HUES48 (cell line): ENCODE results near the gene TRIM45.
"Not testable (repeated sequence)": the region's sequence is repeated elsewhere in the genome, so short reads cannot be mapped to it uniquely, and the experiment has no call there.

Experiments used
- H3K27ac ChIP-seq: one replicate; pipeline ENCODE4 v1.7.0; 2013; ENCODE audit warnings: low read depth, low read length, inconsistent platforms
- H3K27me3 ChIP-seq: 2 replicates; pipeline ENCODE4 v1.6.1; 2013; ENCODE audit warnings: mild to moderate bottlenecking, low read length; ENCODE audit not compliant: control insufficient read depth, insufficient read depth
- H3K36me3 ChIP-seq: 2 replicates; pipeline ENCODE4 v1.6.1; 2013; ENCODE audit warnings: low read length; ENCODE audit not compliant: control insufficient read depth, insufficient read depth
- H3K4me1 ChIP-seq: 2 replicates; pipeline ENCODE4 v1.6.1; 2013; ENCODE audit warnings: mild to moderate bottlenecking, low read length; ENCODE audit not compliant: control insufficient read depth, insufficient read depth
- H3K4me3 ChIP-seq: 2 replicates; pipeline ENCODE4 v1.5.1; 2013; ENCODE audit warnings: mild to moderate bottlenecking, low read depth, low read length
- H3K9ac ChIP-seq: 2 replicates; pipeline ENCODE4 v1.6.1; 2013; ENCODE audit warnings: mild to moderate bottlenecking, low read depth, low read length, moderate library complexity
- H3K9me3 ChIP-seq: 2 replicates; pipeline ENCODE4 v1.6.1; 2013; ENCODE audit warnings: low read length; ENCODE audit not compliant: control insufficient read depth, insufficient read depth

The TRIM45 gene

GRCh38 chr1:117116784-117117130, 4.8 kb downstream of the TRIM45 start:
- H3K4me1 ChIP-seq, result peaks cover 12% of the 10 kb centered on the region
- no peak overlapping the region for H3K4me3 ChIP-seq
- H3K27me3 ChIP-seq, result no peaks in the 10 kb centered on the region
- H3K36me3 ChIP-seq, result peaks cover 71% of the 10 kb centered on the region
- H3K27ac ChIP-seq, result no peak overlapping the region
- H3K9me3 ChIP-seq, result no peaks in the 10 kb centered on the region
- H3K9ac ChIP-seq, result no peak overlapping the region

GRCh38 chr1:117116090-117116783, 5.3 kb downstream of the TRIM45 start:
- peaks cover 72% of the 10 kb centered on the region for H3K36me3 ChIP-seq
- H3K9ac ChIP-seq, result no peak overlapping the region
- H3K4me1 ChIP-seq, result peaks cover 12% of the 10 kb centered on the region
- no peak overlapping the region for H3K27ac ChIP-seq
- H3K4me3 ChIP-seq, result no peak overlapping the region
- no peaks in the 10 kb centered on the region for H3K9me3 ChIP-seq
- H3K27me3 ChIP-seq, result no peaks in the 10 kb centered on the region

DNA sequence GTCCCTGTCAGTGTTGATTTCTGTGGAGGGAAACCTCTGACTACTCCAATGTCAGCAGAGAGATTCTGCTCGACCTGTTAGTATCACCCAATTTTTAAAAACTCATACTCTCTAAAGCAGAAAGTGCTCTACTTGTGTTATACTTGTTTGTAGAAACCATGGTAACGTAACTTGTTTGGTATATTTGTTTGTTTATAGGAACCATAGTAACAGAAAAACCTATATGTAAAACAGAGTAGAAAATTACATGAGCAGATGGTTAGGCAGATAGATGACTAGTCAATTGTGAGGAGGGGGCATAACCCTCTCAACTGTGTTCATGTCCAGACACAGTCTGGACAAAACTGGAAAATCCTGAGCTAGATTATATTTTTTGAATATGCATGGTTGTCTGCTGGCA, 6.7 kb downstream of the TRIM45 start:
- Histone ChIP-seq H3K9ac (no peak overlapping the region), H3K9me3 (no peaks in the 10 kb centered on the region), H3K4me1 (peaks cover 8% of the 10 kb centered on the region), H3K27me3 (no peaks in the 10 kb centered on the region), H3K36me3 (peaks cover 83% of the 10 kb centered on the region), H3K4me3 (no peak overlapping the region), H3K27ac (no peak overlapping the region)

- Histone ChIP-seq H3K9me3 (no peaks in the 10 kb centered on the region), H3K4me1 (peaks cover 8% of the 10 kb centered on the region), H3K36me3 (peaks cover 92% of the 10 kb centered on the region), H3K27me3 (no peaks in the 10 kb centered on the region), H3K27ac (no peak overlapping the region), H3K9ac (no peak overlapping the region), H3K4me3 (no peak overlapping the region)
These were observed 8.3 kb downstream of the TRIM45 start for GRCh38 chr1:117113199-117113598.

GRCh38 chr1:117112047-117112717, 9.4 kb downstream of the TRIM45 start:
- Histone ChIP-seq H3K9ac (no peak overlapping the region), H3K36me3 (peaks cover 88% of the 10 kb centered on the region), H3K9me3 (no peaks in the 10 kb centered on the region), H3K4me3 (no peak overlapping the region), H3K27me3 (no peaks in the 10 kb centered on the region), H3K4me1 (peaks cover 8% of the 10 kb centered on the region), H3K27ac (peak overlapping the region; percentile 14)

GRCh38 chr1:117110774-117111173, 10.8 kb downstream of the TRIM45 start:
- H3K9ac ChIP-seq, result no peak overlapping the region
- peaks cover 8% of the 10 kb centered on the region for H3K4me1 ChIP-seq
- no peak overlapping the region for H3K27ac ChIP-seq
- peaks cover 88% of the 10 kb centered on the region for H3K36me3 ChIP-seq
- H3K27me3 ChIP-seq, result no peaks in the 10 kb centered on the region
- no peaks in the 10 kb centered on the region for H3K9me3 ChIP-seq
- H3K4me3 ChIP-seq, result no peak overlapping the region

DNA sequence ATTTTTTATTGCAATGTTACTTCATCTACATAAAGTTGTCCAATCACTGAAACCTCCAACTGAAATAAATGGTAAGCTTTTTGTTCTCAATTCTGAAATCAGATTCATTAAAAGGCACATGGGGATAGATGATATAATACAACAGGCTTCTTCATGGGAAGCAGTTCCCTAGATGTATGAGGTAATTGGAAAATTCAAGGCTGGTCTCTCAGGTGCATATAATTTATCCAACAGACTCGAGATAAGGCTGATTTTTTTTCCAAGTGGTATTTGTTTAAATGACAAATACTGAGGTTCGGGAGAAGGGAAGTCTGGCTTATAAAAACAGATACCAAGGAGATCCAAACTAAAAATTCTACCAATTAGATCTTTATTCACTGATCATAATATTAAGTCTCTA, 14.2 kb downstream of the TRIM45 start:
- Histone ChIP-seq H3K9me3 (no peaks in the 10 kb centered on the region), H3K36me3 (peaks cover 86% of the 10 kb centered on the region), H3K4me3 (no peak overlapping the region), H3K27ac (no peak overlapping the region), H3K4me1 (peaks cover 6% of the 10 kb centered on the region), H3K9ac (no peak overlapping the region), H3K27me3 (no peaks in the 10 kb centered on the region)

GRCh38 chr1:117106478-117106877, 15.1 kb downstream of the TRIM45 start:
- H3K9me3 ChIP-seq, result no peaks in the 10 kb centered on the region
- H3K4me3 ChIP-seq, result no peak overlapping the region
- peaks cover 88% of the 10 kb centered on the region for H3K36me3 ChIP-seq
- H3K4me1 ChIP-seq, result no peaks in the 10 kb centered on the region
- H3K27ac ChIP-seq, result no peak overlapping the region
- H3K27me3 ChIP-seq, result no peaks in the 10 kb centered on the region
- H3K9ac ChIP-seq, result no peak overlapping the region

GRCh38 chr1:117105722-117106121, 15.8 kb downstream of the TRIM45 start:
- Histone ChIP-seq H3K27me3 (no peaks in the 10 kb centered on the region), H3K9ac (no peak overlapping the region), H3K27ac (no peak overlapping the region), H3K9me3 (no peaks in the 10 kb centered on the region), H3K36me3 (peaks cover 90% of the 10 kb centered on the region), H3K4me1 (no peaks in the 10 kb centered on the region), H3K4me3 (no peak overlapping the region)

DNA sequence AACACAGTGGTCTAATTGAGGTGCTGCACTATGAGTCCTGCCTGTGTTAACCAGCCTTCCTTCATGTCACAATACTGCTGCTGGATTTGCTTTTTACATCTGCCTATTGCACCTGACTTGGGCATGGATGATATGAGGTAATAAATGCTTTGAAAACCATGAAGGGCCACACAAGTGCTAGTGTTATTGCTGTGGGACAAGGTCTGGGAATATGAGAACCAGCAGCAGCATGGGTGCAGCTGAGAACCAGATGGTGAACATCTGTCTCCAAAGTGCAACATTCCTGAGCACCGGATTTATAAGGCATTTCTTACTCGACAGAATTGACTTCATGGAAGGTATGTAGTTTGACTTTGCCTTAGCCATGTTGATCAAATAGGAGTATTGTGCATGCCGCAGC, 16.6 kb downstream of the TRIM45 start:
- Histone ChIP-seq H3K27me3 (no peaks in the 10 kb centered on the region), H3K27ac (no peak overlapping the region), H3K9me3 (no peaks in the 10 kb centered on the region), H3K36me3 (peaks cover 92% of the 10 kb centered on the region), H3K9ac (no peak overlapping the region), H3K4me1 (no peaks in the 10 kb centered on the region), H3K4me3 (no peak overlapping the region)

DNA sequence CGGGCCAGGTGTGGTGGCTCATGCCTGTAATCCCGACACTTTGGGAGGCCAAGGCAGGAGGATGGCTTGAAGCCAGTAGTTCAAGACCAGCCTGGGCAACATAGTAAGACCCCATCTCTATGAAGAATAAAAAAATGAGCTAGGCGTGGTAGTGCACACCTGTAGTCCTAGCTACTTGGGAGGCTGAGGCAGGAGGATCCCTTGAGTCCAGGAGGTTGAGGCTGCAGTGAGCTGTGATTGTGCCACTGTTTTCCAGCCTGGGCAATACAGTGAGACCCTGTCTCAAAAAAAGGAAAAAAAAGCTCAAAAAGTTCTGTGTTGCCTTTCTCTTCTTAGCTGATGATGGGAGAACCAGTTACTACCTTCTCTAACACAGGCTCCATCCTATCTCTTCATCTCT, 19.7 kb downstream of the TRIM45 start:
- not testable (repeated sequence) for H3K27ac ChIP-seq, H3K27me3 ChIP-seq, H3K9me3 ChIP-seq, H3K4me1 ChIP-seq, H3K9ac ChIP-seq, H3K4me3 ChIP-seq
- peaks cover 96% of the 10 kb centered on the region for H3K36me3 ChIP-seq
